GM12872 (cell line): Measurements from ENCODE around the gene KRT85.

Source experiments
- CTCF ChIP-seq: IDR thresholded peaks from 3 replicates; pipeline ENCODE4 v1.5.1; 2011; ENCODE audit warnings: low read depth, mild to moderate bottlenecking, low read length, moderate library complexity; ENCODE audit not compliant: insufficient read depth

Gene KRT85

GRCh38 chr12:52319097-52319496 is 48.2 kb downstream of the KRT85 start:
- no peak for TF ChIP-seq CTCF

- TF ChIP-seq CTCF, result no peak
These were observed 48.9 kb downstream of the KRT85 start for GRCh38 chr12:52318241-52318990.

GRCh38 chr12:52317468-52318052 is 49.7 kb downstream of the KRT85 start:
- TF ChIP-seq CTCF, result no peak

GRCh38 chr12:52316701-52317100 is 50.6 kb downstream of the KRT85 start:
- no peak for TF ChIP-seq CTCF

- no peak for TF ChIP-seq CTCF
These were observed 51.0 kb downstream of the KRT85 start for GRCh38 chr12:52316290-52316689.

GRCh38 chr12:52315721-52316120 is 51.6 kb downstream of the KRT85 start:
- peak; percentile 70 for TF ChIP-seq CTCF

- no peak for TF ChIP-seq CTCF
These were observed 52.8 kb downstream of the KRT85 start for GRCh38 chr12:52314511-52314910.
